IMR-90 (cell line): ENCODE results near the gene SLC23A3. TPM values are rescaled to one million over a fixed set of nuclear protein-coding genes. Genes with fewer than 3 reads are reported as not detected.

Experiments
- ATAC-seq: fragments of 200-7000 bp; cut with Tn5 transposase; 2 replicates; pipeline ENCODE4 v1.9.1; 2020; ENCODE audit warnings: low read depth, mild to moderate bottlenecking, moderate library complexity
- BruUV-seq: library from RNA; stranded (reverse); fragments of 400-500 nt; replicated peaks from 2 replicates; lab custom pipeline; 2021; lab: Mats Ljungman, UMichigan
- CTCF ChIA-PET: fragments of 300-600 bp; formaldehyde crosslinking; extraction: SDS; loops from one replicate; lab custom pipeline; 2021; ENCODE audit warnings: antibody characterized with exemption; lab: Yijun Ruan, JAX
- POLR2A ChIA-PET: fragments of 300-600 bp; sonication (Branson Sonifier 250); formaldehyde crosslinking; loops from one replicate; lab custom pipeline; 2022; ENCODE audit warnings: antibody characterized with exemption; ENCODE audit not compliant: unreplicated experiment; lab: Charles Lee
- DNase-seq: peaks from one replicate; pipeline ENCODE4 v3.0.0; 2013
- H2AFZ ChIP-seq: replicated peaks from 2 replicates; pipeline ENCODE3; 2013; ENCODE audit warnings: low read length, mild to moderate bottlenecking; ENCODE audit not compliant: poor library complexity
- H2AK5ac ChIP-seq: 2 replicates; pipeline ENCODE4 v1.6.1; 2013; ENCODE audit warnings: low read depth, low read length, inconsistent platforms
- H2AK9ac ChIP-seq: replicated peaks from 2 replicates; pipeline ENCODE3; 2013; ENCODE audit warnings: mild to moderate bottlenecking, low read depth, low read length, moderate library complexity; ENCODE audit not compliant: poor library complexity
- H2BK120ac ChIP-seq: 2 replicates; pipeline ENCODE4 v1.6.1; 2013; ENCODE audit warnings: low read depth, low read length, inconsistent platforms
- H2BK15ac ChIP-seq: 3 replicates; pipeline ENCODE4 v1.6.1; 2013; ENCODE audit warnings: low read depth, low read length, inconsistent platforms
- H2BK20ac ChIP-seq: 2 replicates; pipeline ENCODE4 v1.6.1; 2013; ENCODE audit warnings: low read depth, mild to moderate bottlenecking, inconsistent platforms, low read length, moderate library complexity
- H2BK5ac ChIP-seq: 2 replicates; pipeline ENCODE4 v1.6.1; 2013; ENCODE audit warnings: mild to moderate bottlenecking, low read depth, low read length, inconsistent platforms; ENCODE audit not compliant: poor library complexity, severe bottlenecking
- H3K14ac ChIP-seq: replicated peaks from 2 replicates; pipeline ENCODE4 v1.6.1; 2013; ENCODE audit warnings: low read depth, low read length, inconsistent platforms
- H3K18ac ChIP-seq: 2 replicates; pipeline ENCODE4 v1.6.1; 2013; ENCODE audit warnings: low read depth, low read length, control low read depth
- H3K23ac ChIP-seq: 2 replicates; pipeline ENCODE4 v1.6.1; 2013; ENCODE audit warnings: low read depth, low read length, inconsistent platforms
- H3K27ac ChIP-seq: 2 replicates; pipeline ENCODE4 v1.5.1; 2013; ENCODE audit warnings: mild to moderate bottlenecking, control low read depth, low read length; ENCODE audit not compliant: insufficient read depth
- H3K27me3 ChIP-seq: 2 replicates; pipeline ENCODE4 v1.6.1; 2013; ENCODE audit warnings: low read length; ENCODE audit not compliant: control insufficient read depth, insufficient read depth
- H3K36me3 ChIP-seq: 2 replicates; pipeline ENCODE4 v1.6.1; 2013; ENCODE audit warnings: low read length, mixed read lengths; ENCODE audit not compliant: control insufficient read depth, insufficient read depth
- H3K4ac ChIP-seq: 2 replicates; pipeline ENCODE4 v1.6.1; 2013; ENCODE audit warnings: low read depth, low read length, inconsistent platforms
- H3K4me1 ChIP-seq: 2 replicates; pipeline ENCODE4 v1.6.1; 2013; ENCODE audit warnings: low read length, mixed read lengths; ENCODE audit not compliant: control insufficient read depth, insufficient read depth
- H3K4me2 ChIP-seq: 2 replicates; pipeline ENCODE4 v1.6.1; 2013; ENCODE audit warnings: low read depth, mild to moderate bottlenecking, control low read depth, low read length, moderate library complexity
- H3K4me3 ChIP-seq: 2 replicates; pipeline ENCODE4 v1.5.1; 2013; ENCODE audit warnings: low read depth, mild to moderate bottlenecking, control low read depth, low read length, moderate library complexity; ENCODE audit not compliant: insufficient read depth
- H3K56ac ChIP-seq: 2 replicates; pipeline ENCODE4 v1.6.1; 2013; ENCODE audit warnings: low read length, inconsistent platforms; ENCODE audit not compliant: insufficient read depth; ENCODE audit errors: extremely low read depth
- H3K79me1 ChIP-seq, 2 experiments: 2 replicates each; pipeline ENCODE4 v1.6.1; 2013; ENCODE audit warnings: low read length in 2 of 2, inconsistent platforms in 1 of 2, low read depth in 1 of 2
- H3K9ac ChIP-seq: 2 replicates; pipeline ENCODE4 v1.6.1; 2013; ENCODE audit warnings: low read depth, low read length, control low read depth
- H3K9me1 ChIP-seq: 2 replicates; pipeline ENCODE4 v1.6.1; 2013; ENCODE audit warnings: low read length, inconsistent platforms; ENCODE audit not compliant: insufficient read depth
- H3K9me3 ChIP-seq: 2 replicates; pipeline ENCODE4 v1.6.1; 2013; ENCODE audit warnings: low read length; ENCODE audit not compliant: control insufficient read depth, insufficient read depth
- H4K20me1 ChIP-seq: 2 replicates; pipeline ENCODE4 v1.6.1; 2013; ENCODE audit warnings: low read length, inconsistent platforms; ENCODE audit not compliant: insufficient read depth
- H4K5ac ChIP-seq: 2 replicates; pipeline ENCODE4 v1.6.1; 2013; ENCODE audit warnings: mild to moderate bottlenecking, low read depth, low read length, control low read depth
- H4K8ac ChIP-seq, 2 experiments: 2 replicates each; pipeline ENCODE4 v1.6.1; 2013; ENCODE audit warnings: low read depth in 2 of 2, low read length in 2 of 2, control low read depth in 1 of 2, inconsistent platforms in 1 of 2
- H4K91ac ChIP-seq: 2 replicates; pipeline ENCODE4 v1.6.1; 2013; ENCODE audit warnings: low read depth, low read length, inconsistent platforms; ENCODE audit not compliant: insufficient read depth
- BHLHE40 ChIP-seq: fragments of 150-350 bp; IDR thresholded peaks from 2 replicates; pipeline ENCODE4 v1.6.1; 2016; ENCODE audit warnings: mild to moderate bottlenecking, low read depth, low read length
- CEBPB ChIP-seq: IDR thresholded peaks from 2 replicates; pipeline ENCODE4 v1.6.1; 2012; ENCODE audit warnings: low read depth, low read length, improper control_type of control experiment
- FOS ChIP-seq: fragments of 150-350 bp; IDR thresholded peaks from 2 replicates; pipeline ENCODE4 v1.6.1; 2016; ENCODE audit warnings: low read depth, low read length
- MAFK ChIP-seq: IDR thresholded peaks from 2 replicates; pipeline ENCODE4 v1.6.1; 2012; ENCODE audit warnings: low read depth, low read length, improper control_type of control experiment
- MXI1 ChIP-seq: IDR thresholded peaks from 2 replicates; pipeline ENCODE4 v1.6.1; 2012; ENCODE audit warnings: low read depth, mild to moderate bottlenecking, low read length, moderate library complexity, borderline replicate concordance
- POLR2A ChIP-seq: IDR thresholded peaks from 2 replicates; pipeline ENCODE4 v1.6.1; 2012; ENCODE audit warnings: mild to moderate bottlenecking, low read depth, low read length
- RAD21 ChIP-seq: IDR thresholded peaks from 2 replicates; pipeline ENCODE4 v1.6.1; 2012; ENCODE audit warnings: low read length, improper control_type of control experiment
- RCOR1 ChIP-seq: IDR thresholded peaks from 2 replicates; pipeline ENCODE4 v1.6.1; 2012; ENCODE audit warnings: mild to moderate bottlenecking, low read length, improper control_type of control experiment; ENCODE audit not compliant: insufficient replicate concordance
- SMC3 ChIP-seq: fragments of 150-350 bp; IDR thresholded peaks from 2 replicates; pipeline ENCODE4 v1.6.1; 2016; ENCODE audit warnings: low read depth, mild to moderate bottlenecking, antibody characterized with exemption, low read length, moderate library complexity
- WGBS, 2 experiments: methylation state at CpG; one replicate each; pipeline versions ENCODE4 v1.1.5 to v1.1.7; 2013; ENCODE audit warnings: missing lambda C conversion rate in 2 of 2; ENCODE audit not compliant: insufficient read length in 1 of 2; ENCODE audit errors: extremely low coverage in 2 of 2; 5-methylcytosine and 5-hydroxymethylcytosine counted together
- dilution Hi-C: fragments of 300-500 bp; cut with HindIII; formaldehyde crosslinking; loops from one replicate; pipeline ENCODE4 v1.14.3; 2018; ENCODE audit warnings: low sequenced_read_pairs; ENCODE audit not compliant: unreplicated experiment
- in situ Hi-C: fragments of 300-500 bp; cut with MboI; formaldehyde crosslinking; loops from 3 replicates; pipeline ENCODE4 v1.14.3; 2019; ENCODE audit warnings: low sequenced_read_pairs, inconsistent platforms, mixed read lengths
- intact Hi-C: fragments of 100-400 bp; cut with micrococcal nuclease; formaldehyde crosslinking; loops from 2 replicates; pipeline ENCODE4 v1.10.0; 2022
- polyA plus RNA-seq, 3 experiments: library from polyadenylated mRNA; depleted of rRNA; stranded (reverse); fragments of >200 nt; gene quantifications; 2 replicates each; pipeline ENCODE4 v1.2.3, GENCODE V29; 2012; ENCODE audit warnings: low replicate concordance in 1 of 3
- total RNA-seq: library from RNA; depleted of rRNA; stranded (reverse); fragments of >200 nt; gene quantifications from 2 replicates; pipeline ENCODE4 v1.2.3, GENCODE V29; 2012
- TF ChIP-seq, protein P1 (sequence below): fragments of 150-350 bp; IDR thresholded peaks from 2 replicates; pipeline ENCODE4 v1.6.1; 2016; ENCODE audit warnings: low read depth, mild to moderate bottlenecking, low read length, moderate library complexity, borderline replicate concordance
- TF ChIP-seq, protein P2 (sequence below): fragments of 150-350 bp; IDR thresholded peaks from 2 replicates; pipeline ENCODE4 v1.6.1; 2017; ENCODE audit warnings: mild to moderate bottlenecking, antibody characterized with exemption, low read length, low read depth

SLC23A3 gene
- total and polyA plus RNA-seq, 2 of the 4 experiments (the other 2 are of a cell fraction) = 0.18 to 0.65 TPM

DNA sequence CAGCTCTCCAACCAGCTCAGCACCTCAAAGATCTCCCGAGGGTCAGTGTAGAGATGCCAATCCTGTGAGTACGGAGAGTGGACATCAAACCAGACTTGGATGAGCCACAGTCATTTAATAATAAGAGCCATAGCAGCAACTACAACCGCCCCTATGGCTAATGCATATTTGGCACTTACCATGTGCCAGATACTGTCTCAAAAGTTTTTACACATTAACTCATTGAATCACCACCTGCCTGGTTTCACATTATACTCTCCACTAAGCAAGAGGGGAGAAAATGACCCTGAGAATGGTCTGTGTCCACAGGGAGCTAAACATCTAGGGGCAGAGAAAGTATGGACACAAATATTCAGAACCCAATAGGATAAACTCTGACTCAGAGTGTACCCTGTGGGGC lies 4.3 kb upstream of the SLC23A3 start:
- ChIA-PET POLR2A (no interaction called here), CTCF (interaction anchor here (1.4 to 1.5 kb wide), 2 partner anchors 121 kb away, joined by 3 to 4 read pairs; no protein-coding TSS in a partner anchor)
- TF ChIP-seq, protein P1, sequence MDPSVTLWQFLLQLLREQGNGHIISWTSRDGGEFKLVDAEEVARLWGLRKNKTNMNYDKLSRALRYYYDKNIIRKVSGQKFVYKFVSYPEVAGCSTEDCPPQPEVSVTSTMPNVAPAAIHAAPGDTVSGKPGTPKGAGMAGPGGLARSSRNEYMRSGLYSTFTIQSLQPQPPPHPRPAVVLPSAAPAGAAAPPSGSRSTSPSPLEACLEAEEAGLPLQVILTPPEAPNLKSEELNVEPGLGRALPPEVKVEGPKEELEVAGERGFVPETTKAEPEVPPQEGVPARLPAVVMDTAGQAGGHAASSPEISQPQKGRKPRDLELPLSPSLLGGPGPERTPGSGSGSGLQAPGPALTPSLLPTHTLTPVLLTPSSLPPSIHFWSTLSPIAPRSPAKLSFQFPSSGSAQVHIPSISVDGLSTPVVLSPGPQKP = no peak
- no peak for TF ChIP-seq MAFK
- TF ChIP-seq SMC3 = no peak
- TF ChIP-seq RCOR1 = no peak
- TF ChIP-seq BHLHE40 = no peak
- TF ChIP-seq POLR2A = no peak
- no peak for TF ChIP-seq FOS
- no peak for TF ChIP-seq CEBPB
- TF ChIP-seq, protein P2, sequence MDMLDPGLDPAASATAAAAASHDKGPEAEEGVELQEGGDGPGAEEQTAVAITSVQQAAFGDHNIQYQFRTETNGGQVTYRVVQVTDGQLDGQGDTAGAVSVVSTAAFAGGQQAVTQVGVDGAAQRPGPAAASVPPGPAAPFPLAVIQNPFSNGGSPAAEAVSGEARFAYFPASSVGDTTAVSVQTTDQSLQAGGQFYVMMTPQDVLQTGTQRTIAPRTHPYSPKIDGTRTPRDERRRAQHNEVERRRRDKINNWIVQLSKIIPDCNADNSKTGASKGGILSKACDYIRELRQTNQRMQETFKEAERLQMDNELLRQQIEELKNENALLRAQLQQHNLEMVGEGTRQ = no peak
- no peak for TF ChIP-seq RAD21
- no peak for TF ChIP-seq MXI1
- Histone ChIP-seq H3K36me3 (peaks cover 20% of the 10 kb centered on the region), H2AK5ac (no peak overlapping the region), H3K27me3 (no peaks in the 10 kb centered on the region), H2BK5ac (no peak overlapping the region), H3K14ac (no peak overlapping the region), H2BK15ac (no peak overlapping the region), H3K56ac (no peak overlapping the region), H3K4ac (no peak overlapping the region), H2BK120ac (no peak overlapping the region), H4K5ac (no peak overlapping the region), H3K9me1 (0 out of 2 replicates have a peak, but pooled peaks cover 4% of the 10 kb centered on the region), H4K91ac (no peak overlapping the region), H3K9ac (no peak overlapping the region), H3K27ac (no peak overlapping the region), H3K4me1 (peaks cover 8% of the 10 kb centered on the region; the same call in 1 of the 2 replicates), H2BK20ac (no peak overlapping the region), H3K4me3 (no peak overlapping the region), H2AK9ac (no peak overlapping the region), H4K8ac (no peak overlapping the region), H2AFZ (no peak overlapping the region), H3K18ac (no peak overlapping the region), H3K9me3 (no peaks in the 10 kb centered on the region), H3K23ac (no peak overlapping the region), H3K4me2 (no peak overlapping the region), H4K20me1 (peaks cover 14% of the 10 kb centered on the region), H3K79me1 (peaks cover 10 to 27% of the 10 kb centered on the region in 2 experiments; a peak in 3 of 4 replicates)
- intact Hi-C loops (no loop called here), dilution Hi-C loops (no loop called here), in situ Hi-C loops (loop anchor here (5.0 kb wide), 2 partner anchors 33 to 123 kb away; partner anchors contain the start of gene ZFAND2B)
- ATAC-seq = no peak
- WGBS, 2 experiments = no CpG with 5 or more reads among the region's 3 CpGs
- no TSS peak for BruUV-seq
- DNase-seq = no peak
